ENCODE measurements around the gene RIPK1. TPM values are rescaled to one million over a fixed set of nuclear protein-coding genes. Genes with fewer than 3 reads are reported as not detected.
"Not testable (repeated sequence)": the region's sequence is repeated elsewhere in the genome, so short reads cannot be mapped to it uniquely, and the experiment has no call there.

Gene RIPK1
- total and polyA plus RNA-seq, 9 of the 15 experiments (the other 6 are each of a cell fraction or from before 2014, with no cell fraction given) = 3.8 to 24.9 (median 17.7) TPM

GRCh38 chr6:3156184-3157130 lies 88.2 kb downstream of the RIPK1 start (continued):
- TF ChIP-seq NR2C2 (CRISPR knock-in tag; IDR thresholded peaks at IDR 0.05) = 0 out of 2 replicates have a peak, but pooled peaks have one; percentile 21
- not testable (repeated sequence) for TF ChIP-seq NR2C2 (tag; IDR thresholded peaks at IDR 0.05)
- TF ChIP-seq ZBTB7A (IDR thresholded peaks at IDR 0.05; ENCODE audit: borderline replicate concordance, control insufficient read depth, low read depth, low read length) = peak; percentile 38; the same call in 1 of the 2 replicates
- peak; percentile 94; the same call in 1 of the 2 replicates for TF ChIP-seq ZBED1 (IDR thresholded peaks at IDR 0.05)

- peaks cover 30% of the 10 kb centered on the region for H3K79me2 ChIP-seq (ENCODE audit: control insufficient read depth, insufficient read depth, low read length)
- peaks cover 22% of the 10 kb centered on the region; the same call in 2 of the 3 replicates for H3K36me3 ChIP-seq (ENCODE audit: control insufficient read depth, insufficient read depth, low read length)
- WGBS (ENCODE audit: insufficient coverage, low coverage, missing lambda C conversion rate) = under 1% methylated on average over 55 of the region's 95 CpGs
- no peaks in the 10 kb centered on the region for H3K27me3 ChIP-seq (ENCODE audit: control insufficient read depth in 2 of 2, insufficient read depth in 2 of 2, low read length in 2 of 2)
- BruUV-seq (replicated peaks) = no TSS peak
- ATAC-seq (peak; percentile 74), FAIRE-seq (no peak), DNase-seq (ENCODE audit: extremely low read depth in 1 of 4, low spot score in 3 of 4) (peak; percentile 93 to 99 (median 96))
- peak within 1 kb of the TSS; percentile 74 for H3K4me3 ChIP-seq
- peak within 1 kb of the TSS; percentile 88 to 94 for H3K9ac ChIP-seq (ENCODE audit: insufficient read depth in 1 of 2, low read depth in 2 of 2, low read length in 2 of 2)
- no peaks in the 10 kb centered on the region for H3K9me1 ChIP-seq (ENCODE audit: control insufficient read depth, insufficient read depth, low read length)
- POLR2A ChIA-PET = interaction anchor here (0.6 to 4.5 kb wide), 33 partner anchors 9 to 407 kb away, joined by 3 to 38 read pairs (median 4); partner anchors contain the start of genes MYLK4, PSMG4 and RIPK1
- peak within 1 kb of the TSS; percentile 90 for H3K27ac ChIP-seq (ENCODE audit: extremely low read depth, low read depth, low read length)
- in situ Hi-C loops (cut with MboI) (no loop called here), intact Hi-C loops (cut with micrococcal nuclease) (no loop called here)
- H3K4me1 ChIP-seq (replicated peaks in 1 of 2; ENCODE audit: control insufficient read depth in 2 of 2, insufficient read depth in 2 of 2, low read length in 2 of 2) = peaks cover 36 to 40% of the 10 kb centered on the region in 2 experiments
- H2AFZ ChIP-seq (ENCODE audit: low read depth, low read length) = peak within 1 kb of the TSS; percentile 78
- H3K4me2 ChIP-seq (ENCODE audit: insufficient read depth, low read length) = peak within 1 kb of the TSS; percentile 92
- H3K9me3 ChIP-seq (replicated peaks; ENCODE audit: control insufficient read depth, insufficient read depth, low read depth, low read length) = no peaks in the 10 kb centered on the region
- H4K20me1 ChIP-seq (replicated peaks; ENCODE audit: control insufficient read depth, insufficient read depth, low read length) = peaks cover 3% of the 10 kb centered on the region; the same call in 1 of the 2 replicates
- CTCF ChIA-PET (ENCODE audit: low intra/inter-chr PET ratio) = interaction anchor here (0.6 to 1.0 kb wide), 3 partner anchors 31 to 82 kb away, joined by 3 to 6 read pairs (median 5); no protein-coding TSS in a partner anchor
- TF ChIP-seq COPS2 (conservative IDR thresholded peaks at IDR 0.05) (no peak), CGGBP1 (CRISPR knock-in tag; IDR thresholded peaks at IDR 0.05) (peak; percentile 98), CTBP1 (IDR thresholded peaks at IDR 0.05; ENCODE audit: borderline replicate concordance) (peak; percentile 94), BRCA1 (IDR thresholded peaks at IDR 0.05) (no peak), BRCA1 (CRISPR knock-in tag; IDR thresholded peaks at IDR 0.05) (no peak), KAT2B (IDR thresholded peaks at IDR 0.05; ENCODE audit: low read depth, low read length) (no peak), E2F4 (CRISPR knock-in tag; IDR thresholded peaks at IDR 0.05; ENCODE audit: low read depth) (peak; percentile 67; the same call in 1 of the 2 replicates)
- TF ChIP-seq, protein P1, sequence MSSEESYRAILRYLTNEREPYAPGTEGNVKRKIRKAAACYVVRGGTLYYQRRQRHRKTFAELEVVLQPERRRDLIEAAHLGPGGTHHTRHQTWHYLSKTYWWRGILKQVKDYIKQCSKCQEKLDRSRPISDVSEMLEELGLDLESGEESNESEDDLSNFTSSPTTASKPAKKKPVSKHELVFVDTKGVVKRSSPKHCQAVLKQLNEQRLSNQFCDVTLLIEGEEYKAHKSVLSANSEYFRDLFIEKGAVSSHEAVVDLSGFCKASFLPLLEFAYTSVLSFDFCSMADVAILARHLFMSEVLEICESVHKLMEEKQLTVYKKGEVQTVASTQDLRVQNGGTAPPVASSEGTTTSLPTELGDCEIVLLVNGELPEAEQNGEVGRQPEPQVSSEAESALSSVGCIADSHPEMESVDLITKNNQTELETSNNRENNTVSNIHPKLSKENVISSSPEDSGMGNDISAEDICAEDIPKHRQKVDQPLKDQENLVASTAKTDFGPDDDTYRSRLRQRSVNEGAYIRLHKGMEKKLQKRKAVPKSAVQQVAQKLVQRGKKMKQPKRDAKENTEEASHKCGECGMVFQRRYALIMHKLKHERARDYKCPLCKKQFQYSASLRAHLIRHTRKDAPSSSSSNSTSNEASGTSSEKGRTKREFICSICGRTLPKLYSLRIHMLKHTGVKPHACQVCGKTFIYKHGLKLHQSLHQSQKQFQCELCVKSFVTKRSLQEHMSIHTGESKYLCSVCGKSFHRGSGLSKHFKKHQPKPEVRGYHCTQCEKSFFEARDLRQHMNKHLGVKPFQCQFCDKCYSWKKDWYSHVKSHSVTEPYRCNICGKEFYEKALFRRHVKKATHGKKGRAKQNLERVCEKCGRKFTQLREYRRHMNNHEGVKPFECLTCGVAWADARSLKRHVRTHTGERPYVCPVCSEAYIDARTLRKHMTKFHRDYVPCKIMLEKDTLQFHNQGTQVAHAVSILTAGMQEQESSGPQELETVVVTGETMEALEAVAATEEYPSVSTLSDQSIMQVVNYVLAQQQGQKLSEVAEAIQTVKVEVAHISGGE (CRISPR knock-in tag; IDR thresholded peaks at IDR 0.05) = peak in 1 of 3 experiments; percentile 7; a peak in 1 of 6 replicates
Observed at GRCh38 chr6:3157131-3157933, 89.0 kb downstream of the RIPK1 start, which contains the start of gene TUBB2A. Gene TUBB2A (minus strand): TSS chr6:3157544. CDS start chr6:3157463, 81 bp downstream.
